K562 (cell line): ENCODE results near the gene DENND1A. TPM values are rescaled to one million over a fixed set of nuclear protein-coding genes. Genes with fewer than 3 reads are reported as not detected.

Experiments
- ATAC-seq: fragments of 200-7000 bp; cut with Tn5 transposase; 3 replicates; pipeline ENCODE4 v1.9.1; 2020; ENCODE audit warnings: moderate library complexity
- BruUV-seq: library from RNA; stranded (reverse); fragments of 400-500 nt; replicated peaks from 2 replicates; lab custom pipeline; 2021; lab: Mats Ljungman, UMichigan
- CTCF ChIA-PET: fragments of 300-600 bp; formaldehyde crosslinking; extraction: SDS; loops from one replicate; lab custom pipeline; 2021; ENCODE audit warnings: low intra/inter-chr PET ratio; lab: Yijun Ruan, JAX
- POLR2A ChIA-PET: fragments of 300-600, 350-650 bp; sonication (Branson Sonifier 250); formaldehyde crosslinking; extraction: SDS; loops from one replicate; lab custom pipeline; 2021; ENCODE audit warnings: antibody characterized with exemption, inconsistent platforms; lab: Yijun Ruan, JAX
- DNase-seq, 4 experiments: peaks; one replicate each; pipeline versions ENCODE4 v3.0.0 to v3.0.0-alpha.2; 2011 to 2018; ENCODE audit warnings: low spot score in 3 of 4, mixed read lengths in 3 of 4; ENCODE audit errors: extremely low read depth in 1 of 4
- FAIRE-seq: peaks from 2 replicates; lab custom pipeline; 2011; peaks lifted over from hg19 to GRCh38; lab: Jason Lieb, UNC
- H2AFZ ChIP-seq: 2 replicates; pipeline ENCODE4 v1.6.0; 2011; ENCODE audit warnings: low read depth, low read length, control low read depth, inconsistent platforms
- H3K27ac ChIP-seq: fragments of 200-600 bp; 3 replicates; pipeline ENCODE4 v1.8.0; 2011; ENCODE audit warnings: low read depth, mild to moderate bottlenecking, control low read depth, inconsistent platforms, low read length, moderate library complexity, mixed read lengths; ENCODE audit errors: extremely low read depth
- H3K27me3 ChIP-seq, 2 experiments: fragments of 300-600 bp in 1 of 2; 2 replicates in 1 of 2; 3 replicates in 1 of 2; pipeline versions ENCODE4 v1.6.0 to v1.8.0; 2011; ENCODE audit warnings: inconsistent platforms in 2 of 2, low read length in 2 of 2, mild to moderate bottlenecking in 1 of 2, mixed read lengths in 1 of 2, moderate library complexity in 1 of 2; ENCODE audit not compliant: control insufficient read depth in 2 of 2, insufficient read depth in 2 of 2
- H3K36me3 ChIP-seq: fragments of 300-600 bp; 3 replicates; pipeline ENCODE4 v1.8.0; 2011; ENCODE audit warnings: mild to moderate bottlenecking, low read length, inconsistent platforms; ENCODE audit not compliant: control insufficient read depth, insufficient read depth
- H3K4me1 ChIP-seq, 2 experiments: fragments of 200-600 bp in 1 of 2; replicated peaks in 1 of 2; 2 replicates in 1 of 2; 3 replicates in 1 of 2; pipeline versions ENCODE4 v1.5.1 to v1.8.0; 2011; ENCODE audit warnings: inconsistent platforms in 2 of 2, low read length in 2 of 2, mild to moderate bottlenecking in 1 of 2, mixed read lengths in 1 of 2, moderate library complexity in 1 of 2; ENCODE audit not compliant: control insufficient read depth in 2 of 2, insufficient read depth in 2 of 2
- H3K4me2 ChIP-seq: 2 replicates; pipeline ENCODE4 v1.6.1; 2011; ENCODE audit warnings: low read length, control low read depth, inconsistent platforms, mixed read lengths; ENCODE audit not compliant: insufficient read depth
- H3K4me3 ChIP-seq: fragments of 200-600 bp; sonication (generic), shearing (Covaris generic); 2 replicates; pipeline ENCODE4 v1.5.1; 2016; ENCODE audit warnings: control low read depth, inconsistent platforms
- H3K79me2 ChIP-seq: fragments of 200-600 bp; 3 replicates; pipeline ENCODE4 v1.8.0; 2011; ENCODE audit warnings: low read length, inconsistent platforms; ENCODE audit not compliant: control insufficient read depth, insufficient read depth
- H3K9ac ChIP-seq, 2 experiments: 2 replicates each; pipeline versions ENCODE4 v1.6.0 to v1.6.1; 2011; ENCODE audit warnings: low read depth in 2 of 2, low read length in 2 of 2, control low read depth in 1 of 2, inconsistent platforms in 1 of 2, mild to moderate bottlenecking in 1 of 2, mixed read lengths in 1 of 2; ENCODE audit not compliant: insufficient read depth in 1 of 2
- H3K9me1 ChIP-seq: one replicate; pipeline ENCODE4 v1.6.0; 2011; ENCODE audit warnings: inconsistent platforms, mild to moderate bottlenecking, low read length, moderate library complexity; ENCODE audit not compliant: control insufficient read depth, insufficient read depth
- H3K9me3 ChIP-seq: replicated peaks from 2 replicates; pipeline ENCODE4 v1.5.1; 2011; ENCODE audit warnings: low read depth, low read length, inconsistent platforms; ENCODE audit not compliant: control insufficient read depth, insufficient read depth
- H4K20me1 ChIP-seq: replicated peaks from 2 replicates; pipeline ENCODE4 v1.6.1; 2011; ENCODE audit warnings: low read length, inconsistent platforms, mixed read lengths; ENCODE audit not compliant: control insufficient read depth, insufficient read depth
- ATF3 ChIP-seq, 2 experiments: fragments of 450-650 bp in 1 of 2; sonication (generic) in 1 of 2; formaldehyde crosslinking in 1 of 2; IDR thresholded peaks in 1 of 2; conservative IDR thresholded peaks in 1 of 2; 2 replicates each; pipeline versions ENCODE4 v1.6.1 to v1.8.1; 2016 to 2023; ENCODE audit warnings: mild to moderate bottlenecking in 2 of 2, moderate library complexity in 2 of 2, inconsistent platforms in 1 of 2, missing genetic modification reagents in 1 of 2
- BCL6 ChIP-seq: fragments of 250-450 bp; sonication (Bioruptor Pico); IDR thresholded peaks from 2 replicates; pipeline ENCODE4 v1.4.0; 2020
- E2F8 ChIP-seq: fragments of 450-650 bp; IDR thresholded peaks from 2 replicates; pipeline ENCODE4 v1.7.1; 2018; ENCODE audit warnings: mild to moderate bottlenecking, low read depth; ENCODE audit not compliant: partially characterized antibody
- ELF4 ChIP-seq: fragments of 450-650 bp; formaldehyde crosslinking; IDR thresholded peaks from 2 replicates; pipeline ENCODE4 v1.4.0; 2022; ENCODE audit warnings: missing genetic modification characterization
- ETS2 ChIP-seq: IDR thresholded peaks from 2 replicates; pipeline ENCODE4 v1.6.1; 2016; ENCODE audit warnings: borderline replicate concordance, missing genetic modification characterization, mild to moderate bottlenecking, moderate library complexity, missing compliant biosample characterization; ENCODE audit not compliant: poor library complexity, severe bottlenecking
- HDAC3 ChIP-seq: fragments of 450-650 bp; IDR thresholded peaks from 2 replicates; pipeline ENCODE4 v1.6.1; 2018; ENCODE audit warnings: borderline replicate concordance, mild to moderate bottlenecking, moderate library complexity; ENCODE audit not compliant: partially characterized antibody
- NFATC3 ChIP-seq: fragments of 450-650 bp; IDR thresholded peaks from 2 replicates; pipeline ENCODE4 v1.6.1; 2017; ENCODE audit warnings: mild to moderate bottlenecking
- RBM15 ChIP-seq: fragments of 200-400 bp; formaldehyde crosslinking; IDR thresholded peaks from 2 replicates; pipeline ENCODE4 v1.6.1; 2018; ENCODE audit warnings: mild to moderate bottlenecking, low read length, moderate library complexity; ENCODE audit not compliant: insufficient read depth
- SMARCA4 ChIP-seq: fragments of 450-650 bp; IDR thresholded peaks from 2 replicates; pipeline ENCODE4 v1.6.1; 2016
- ZNF143 ChIP-seq: sonication (generic); formaldehyde crosslinking; IDR thresholded peaks from 2 replicates; pipeline ENCODE4 v1.9.0; 2022; ENCODE audit warnings: mild to moderate bottlenecking, missing genetic modification reagents
- ZNF175 ChIP-seq: fragments of 200-800 bp; sonication (Bioruptor generic); IDR thresholded peaks from 2 replicates; pipeline ENCODE4 v1.6.1; 2016; ENCODE audit warnings: low read depth, mild to moderate bottlenecking, missing genetic modification characterization, missing compliant biosample characterization
- WGBS: fragments of 100-300 bp; shearing (Covaris generic); methylation state at CpG from one replicate; pipeline ENCODE4 v1.1.6; 2016; ENCODE audit warnings: low coverage, mixed read lengths; ENCODE audit not compliant: insufficient coverage; ENCODE audit errors: missing lambda C conversion rate; 5-methylcytosine and 5-hydroxymethylcytosine counted together
- in situ Hi-C: fragments of 300-500 bp; cut with MboI; formaldehyde crosslinking; loops from 4 replicates; pipeline ENCODE4 v1.15.0; 2018; ENCODE audit warnings: inconsistent platforms, mixed read lengths
- intact Hi-C: fragments of 100-400 bp; cut with micrococcal nuclease; formaldehyde crosslinking; loops from 2 replicates; pipeline ENCODE4 v1.14.2; 2022
- polyA plus RNA-seq, 8 experiments: library from polyadenylated mRNA; depleted of rRNA in 4 of 8; stranded (reverse) in 5 of 8; unstranded in 3 of 8; fragments of >200 nt; fragmentation: Nextera tagmentation in 2 of 8; fragmentation: Illumina TruSeq in 1 of 8; extraction: Ambion mirVana in 2 of 8; extraction: Trizol in 1 of 8; gene quantifications; 2 replicates each; pipeline versions ENCODE4 v1.2.1 to v1.2.3, GENCODE V29; 2011 to 2014; ENCODE audit warnings: inconsistent platforms in 1 of 8, missing spikeins in 1 of 8
- total RNA-seq, 7 experiments: library from RNA; depleted of rRNA in 6 of 7; stranded (reverse); fragments of >200 nt in 6 of 7; fragmentation: Illumina TruSeq in 2 of 7; extraction: Trizol in 2 of 7; gene quantifications; 2 replicates each; pipeline versions ENCODE4 v1.2.1 to v1.2.3, GENCODE V29; 2011 to 2021; ENCODE audit warnings: low replicate concordance in 1 of 7

Gene DENND1A
- total and polyA plus RNA-seq, 9 of the 15 experiments (the other 6 are each of a cell fraction or from before 2014, with no cell fraction given) = 7.6 to 29.5 (median 15.7) TPM

GRCh38 chr9:123614306-123615263, 315.3 kb downstream of the DENND1A start:
- DNase-seq = no peak
- ATAC-seq = no peak

GRCh38 chr9:123611226-123611625, 318.7 kb downstream of the DENND1A start:
- Histone ChIP-seq H3K4me1 (peaks cover 0 to 5% of the 10 kb centered on the region in 2 experiments; a peak in 1 of 5 replicates), H3K36me3 (no peaks in the 10 kb centered on the region; the same call in 2 of the 3 replicates), H3K79me2 (no peaks in the 10 kb centered on the region), H3K9me3 (no peaks in the 10 kb centered on the region), H3K27me3 (no peaks in the 10 kb centered on the region), H3K27ac (no peak overlapping the region), H3K4me2 (no peak overlapping the region), H2AFZ (no peak overlapping the region), H3K4me3 (no peak overlapping the region), H3K9ac (no peak overlapping the region), H3K9me1 (no peaks in the 10 kb centered on the region), H4K20me1 (no peaks in the 10 kb centered on the region)
- ChIA-PET CTCF (no interaction called here), POLR2A (interaction anchor here (0.9 kb wide), 1 partner anchor 9 kb away, joined by 3 read pairs; no protein-coding TSS in a partner anchor)
- FAIRE-seq (no peak), ATAC-seq (no peak), DNase-seq (no peak)
- in situ Hi-C loops (no loop called here), intact Hi-C loops (no loop called here)
- no TSS peak for BruUV-seq
- 36% methylated on average over 1 of the region's 1 CpG for WGBS
- TF ChIP-seq ATF3 (IDR thresholded peaks at IDR 0.05) (no peak), ATF3 (CRISPR knock-in tag; conservative IDR thresholded peaks at IDR 0.05) (no peak), ZNF143 (CRISPR knock-in tag) (no peak), RBM15 (no peak), E2F8 (no peak), NFATC3 (no peak), ELF4 (CRISPR knock-in tag) (no peak), ZNF175 (no peak), HDAC3 (no peak)

More at GRCh38 chr9:123614306-123615263, 315.3 kb downstream of the DENND1A start:
- in situ Hi-C loops (no loop called here), intact Hi-C loops (no loop called here)
- H3K9ac ChIP-seq = no peak overlapping the region
- no peak overlapping the region for H2AFZ ChIP-seq
- no peaks in the 10 kb centered on the region for H4K20me1 ChIP-seq
- BruUV-seq = no TSS peak
- peaks cover 0 to 3% of the 10 kb centered on the region in 2 experiments; a peak in 1 of 5 replicates for H3K4me1 ChIP-seq
- no peak for TF ChIP-seq BCL6
- no peak for TF ChIP-seq SMARCA4
- no peak for TF ChIP-seq ETS2 (tag)
- 60% methylated on average over 10 of the region's 11 CpGs for WGBS
- no peaks in the 10 kb centered on the region for H3K27me3 ChIP-seq
- FAIRE-seq = no peak
- H3K79me2 ChIP-seq = no peaks in the 10 kb centered on the region
- CTCF ChIA-PET = no interaction called here
- no peaks in the 10 kb centered on the region; the same call in 2 of the 3 replicates for H3K36me3 ChIP-seq
- POLR2A ChIA-PET = interaction anchor here (0.6 to 2.1 kb wide), 6 partner anchors 8 to 189 kb away, joined by 3 to 8 read pairs (median 3); no protein-coding TSS in a partner anchor
- no peak overlapping the region for H3K4me3 ChIP-seq
- no peak overlapping the region for H3K4me2 ChIP-seq
- H3K9me3 ChIP-seq = no peaks in the 10 kb centered on the region
- no peaks in the 10 kb centered on the region for H3K9me1 ChIP-seq
- no peak overlapping the region for H3K27ac ChIP-seq
